GM12878 (cell line): ENCODE measurements around the gene MEIKIN.

Source experiments
- EGR1 ChIP-seq, 2 experiments: IDR thresholded peaks; 1 replicate in 1 of 2; 2 replicates in 1 of 2; pipeline ENCODE4 v1.6.1; 2011 to 2012; ENCODE audit warnings: low read depth in 2 of 2, low read length in 2 of 2, borderline replicate concordance in 1 of 2, mild to moderate bottlenecking in 1 of 2, moderate library complexity in 1 of 2
- POLR2A ChIP-seq: IDR thresholded peaks from 2 replicates; pipeline ENCODE4 v1.6.1; 2011; ENCODE audit warnings: low read depth, mild to moderate bottlenecking, low read length
- TF ChIP-seq, protein P1 (sequence below): IDR thresholded peaks from 2 replicates; pipeline ENCODE4 v1.6.1; 2012; ENCODE audit warnings: low read depth, low read length, improper control_type of control experiment
- TF ChIP-seq, protein P2 (sequence below): fragments of 450-650 bp; IDR thresholded peaks from 2 replicates; pipeline ENCODE4 v1.6.1; 2017; ENCODE audit warnings: mild to moderate bottlenecking, moderate library complexity

DNA sequence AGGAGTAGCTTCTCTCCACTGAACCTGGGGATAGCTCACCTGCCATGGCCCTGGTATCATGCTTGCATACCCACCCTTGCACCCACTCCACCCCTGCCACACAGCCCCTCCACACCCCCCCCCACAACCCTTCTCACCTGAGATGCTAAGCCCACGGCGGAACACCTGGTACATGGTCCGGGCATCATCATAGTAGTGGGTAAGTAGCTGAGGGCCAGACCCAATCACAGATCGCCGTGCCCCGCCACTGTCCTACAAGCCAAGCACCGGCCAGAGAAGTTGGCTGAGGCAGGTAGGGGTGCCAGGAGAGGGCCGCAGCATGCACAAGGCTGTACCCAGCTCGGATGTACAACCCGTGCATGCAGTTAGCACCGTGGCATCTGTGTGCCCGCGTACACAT is 45.3 kb upstream of the MEIKIN start:
- TF ChIP-seq POLR2A, result no peak
- TF ChIP-seq EGR1 (IDR thresholded peaks at IDR 0.05; ENCODE audit: borderline replicate concordance in 1 of 2, low read depth in 2 of 2, low read length in 2 of 2), result no peak
- TF ChIP-seq, protein P1, sequence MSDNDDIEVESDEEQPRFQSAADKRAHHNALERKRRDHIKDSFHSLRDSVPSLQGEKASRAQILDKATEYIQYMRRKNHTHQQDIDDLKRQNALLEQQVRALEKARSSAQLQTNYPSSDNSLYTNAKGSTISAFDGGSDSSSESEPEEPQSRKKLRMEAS, result no peak
- TF ChIP-seq, protein P2, sequence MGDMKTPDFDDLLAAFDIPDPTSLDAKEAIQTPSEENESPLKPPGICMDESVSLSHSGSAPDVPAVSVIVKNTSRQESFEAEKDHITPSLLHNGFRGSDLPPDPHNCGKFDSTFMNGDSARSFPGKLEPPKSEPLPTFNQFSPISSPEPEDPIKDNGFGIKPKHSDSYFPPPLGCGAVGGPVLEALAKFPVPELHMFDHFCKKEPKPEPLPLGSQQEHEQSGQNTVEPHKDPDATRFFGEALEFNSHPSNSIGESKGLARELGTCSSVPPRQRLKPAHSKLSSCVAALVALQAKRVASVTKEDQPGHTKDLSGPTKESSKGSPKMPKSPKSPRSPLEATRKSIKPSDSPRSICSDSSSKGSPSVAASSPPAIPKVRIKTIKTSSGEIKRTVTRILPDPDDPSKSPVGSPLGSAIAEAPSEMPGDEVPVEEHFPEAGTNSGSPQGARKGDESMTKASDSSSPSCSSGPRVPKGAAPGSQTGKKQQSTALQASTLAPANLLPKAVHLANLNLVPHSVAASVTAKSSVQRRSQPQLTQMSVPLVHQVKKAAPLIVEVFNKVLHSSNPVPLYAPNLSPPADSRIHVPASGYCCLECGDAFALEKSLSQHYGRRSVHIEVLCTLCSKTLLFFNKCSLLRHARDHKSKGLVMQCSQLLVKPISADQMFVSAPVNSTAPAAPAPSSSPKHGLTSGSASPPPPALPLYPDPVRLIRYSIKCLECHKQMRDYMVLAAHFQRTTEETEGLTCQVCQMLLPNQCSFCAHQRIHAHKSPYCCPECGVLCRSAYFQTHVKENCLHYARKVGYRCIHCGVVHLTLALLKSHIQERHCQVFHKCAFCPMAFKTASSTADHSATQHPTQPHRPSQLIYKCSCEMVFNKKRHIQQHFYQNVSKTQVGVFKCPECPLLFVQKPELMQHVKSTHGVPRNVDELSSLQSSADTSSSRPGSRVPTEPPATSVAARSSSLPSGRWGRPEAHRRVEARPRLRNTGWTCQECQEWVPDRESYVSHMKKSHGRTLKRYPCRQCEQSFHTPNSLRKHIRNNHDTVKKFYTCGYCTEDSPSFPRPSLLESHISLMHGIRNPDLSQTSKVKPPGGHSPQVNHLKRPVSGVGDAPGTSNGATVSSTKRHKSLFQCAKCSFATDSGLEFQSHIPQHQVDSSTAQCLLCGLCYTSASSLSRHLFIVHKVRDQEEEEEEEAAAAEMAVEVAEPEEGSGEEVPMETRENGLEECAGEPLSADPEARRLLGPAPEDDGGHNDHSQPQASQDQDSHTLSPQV, result no peak
